OCI-LY3 (cell line): ENCODE measurements around the gene NGFR.

Experiments used
- EZH2phosphoT487 ChIP-seq: fragments of 200-600 bp; shearing (Covaris generic); IDR thresholded peaks from 2 replicates; pipeline ENCODE4 v1.6.1; 2018; ENCODE audit warnings: antibody characterized with exemption, mixed run types, low read depth
- TF ChIP-seq, protein P1 (sequence below): fragments of 200-600, 300-600 bp; sonication (generic); IDR thresholded peaks from 2 replicates; pipeline ENCODE4 v1.5.1; 2014; ENCODE audit warnings: antibody characterized with exemption, low read length, low read depth

DNA sequence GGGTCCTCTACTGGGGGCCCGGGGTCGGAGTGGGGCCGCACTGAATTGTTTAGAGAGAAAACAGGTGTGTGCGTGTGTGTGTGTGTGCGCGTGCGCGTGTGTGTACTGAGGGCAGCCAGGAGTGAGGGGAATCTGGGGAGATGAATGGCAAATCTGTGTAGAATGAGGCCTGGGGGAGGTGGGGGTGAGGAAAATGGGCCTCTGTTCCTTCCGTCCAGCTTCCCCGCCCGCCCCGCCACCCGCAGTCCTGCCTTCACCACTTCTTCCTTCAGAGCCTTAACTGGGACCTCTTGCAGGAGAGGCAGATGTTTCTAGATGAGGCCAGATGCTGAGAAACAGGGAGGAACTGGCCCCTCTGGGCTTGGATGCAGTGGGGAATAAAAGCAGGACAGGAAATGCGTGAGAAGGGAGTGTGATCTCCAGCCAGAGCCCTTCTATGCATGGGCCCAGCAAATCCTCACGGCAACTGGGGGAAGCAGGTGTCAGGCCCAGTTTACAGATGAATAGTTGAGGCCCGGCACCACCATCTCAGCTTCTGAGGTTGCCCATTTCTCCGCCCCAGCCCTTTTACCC is 29.7 kb upstream of the NGFR start:
- TF ChIP-seq, protein P1, sequence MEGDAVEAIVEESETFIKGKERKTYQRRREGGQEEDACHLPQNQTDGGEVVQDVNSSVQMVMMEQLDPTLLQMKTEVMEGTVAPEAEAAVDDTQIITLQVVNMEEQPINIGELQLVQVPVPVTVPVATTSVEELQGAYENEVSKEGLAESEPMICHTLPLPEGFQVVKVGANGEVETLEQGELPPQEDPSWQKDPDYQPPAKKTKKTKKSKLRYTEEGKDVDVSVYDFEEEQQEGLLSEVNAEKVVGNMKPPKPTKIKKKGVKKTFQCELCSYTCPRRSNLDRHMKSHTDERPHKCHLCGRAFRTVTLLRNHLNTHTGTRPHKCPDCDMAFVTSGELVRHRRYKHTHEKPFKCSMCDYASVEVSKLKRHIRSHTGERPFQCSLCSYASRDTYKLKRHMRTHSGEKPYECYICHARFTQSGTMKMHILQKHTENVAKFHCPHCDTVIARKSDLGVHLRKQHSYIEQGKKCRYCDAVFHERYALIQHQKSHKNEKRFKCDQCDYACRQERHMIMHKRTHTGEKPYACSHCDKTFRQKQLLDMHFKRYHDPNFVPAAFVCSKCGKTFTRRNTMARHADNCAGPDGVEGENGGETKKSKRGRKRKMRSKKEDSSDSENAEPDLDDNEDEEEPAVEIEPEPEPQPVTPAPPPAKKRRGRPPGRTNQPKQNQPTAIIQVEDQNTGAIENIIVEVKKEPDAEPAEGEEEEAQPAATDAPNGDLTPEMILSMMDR, result no peak
- TF ChIP-seq EZH2phosphoT487, result no peak
